HepG2 (cell line): ENCODE measurements around the gene SASH1. TPM values are rescaled to one million over a fixed set of nuclear protein-coding genes. Genes with fewer than 3 reads are reported as not detected.

Source experiments
- ATAC-seq: fragments of 200-7000 bp; cut with Tn5 transposase; 3 replicates; pipeline ENCODE4 v1.9.1; 2020; ENCODE audit warnings: mild to moderate bottlenecking, moderate library complexity
- BruUV-seq: library from RNA; stranded (reverse); fragments of 400-500 nt; replicated peaks from 2 replicates; lab custom pipeline; 2021; lab: Mats Ljungman, UMichigan
- CTCF ChIA-PET: fragments of 300-600 bp; formaldehyde crosslinking; extraction: SDS; loops from one replicate; lab custom pipeline; 2021; ENCODE audit warnings: low total read pairs, inconsistent platforms, low intra/inter-chr PET ratio; lab: Yijun Ruan, JAX
- POLR2A ChIA-PET: fragments of 350-600 bp; sonication (Branson Sonifier 250); formaldehyde crosslinking; loops from one replicate; lab custom pipeline; 2020; ENCODE audit warnings: antibody characterized with exemption, inconsistent platforms; lab: Yijun Ruan, JAX
- DNase-seq: peaks from one replicate; pipeline ENCODE4 v3.0.0-alpha.2; 2015; ENCODE audit warnings: low spot score
- FAIRE-seq: peaks from 3 replicates; lab custom pipeline; 2011; peaks lifted over from hg19 to GRCh38; lab: Jason Lieb, UNC
- H2AFZ ChIP-seq: one replicate; pipeline ENCODE4 v1.6.1; 2011; ENCODE audit warnings: low read length, inconsistent platforms
- H3K27ac ChIP-seq: fragments of 300-600 bp; 3 replicates; pipeline ENCODE4 v1.8.0; 2011; ENCODE audit warnings: mixed run types, mild to moderate bottlenecking, mixed read lengths, low read length, inconsistent platforms; ENCODE audit not compliant: insufficient read depth; ENCODE audit errors: extremely low read length
- H3K27me3 ChIP-seq, 2 experiments: fragments of 200-600 bp in 1 of 2; 2 replicates in 1 of 2; 3 replicates in 1 of 2; pipeline versions ENCODE4 v1.6.0 to v1.8.0; 2011; ENCODE audit warnings: low read length in 2 of 2, mild to moderate bottlenecking in 2 of 2, moderate library complexity in 2 of 2, inconsistent platforms in 1 of 2; ENCODE audit not compliant: insufficient read depth in 2 of 2, control insufficient read depth in 1 of 2
- H3K36me3 ChIP-seq, 2 experiments: fragments of 200-600 bp in 1 of 2; replicated peaks in 1 of 2; 2 replicates in 1 of 2; 3 replicates in 1 of 2; pipeline versions ENCODE4 v1.5.1 to v1.8.0; 2011; ENCODE audit warnings: low read length in 2 of 2, inconsistent platforms in 1 of 2; ENCODE audit not compliant: insufficient read depth in 2 of 2, control insufficient read depth in 1 of 2
- H3K4me1 ChIP-seq: 2 replicates; pipeline ENCODE4 v1.5.1; 2012; ENCODE audit warnings: low read length, inconsistent platforms; ENCODE audit not compliant: insufficient read depth
- H3K4me2 ChIP-seq: 2 replicates; pipeline ENCODE4 v1.6.0; 2011; ENCODE audit warnings: low read depth, low read length, inconsistent platforms
- H3K4me3 ChIP-seq, 3 experiments: fragments of 200-600 bp in 1 of 3; sonication (generic), shearing (Covaris generic) in 1 of 3; replicated peaks in 1 of 3; 2 replicates each; pipeline ENCODE4 v1.5.1; 2011 to 2016; ENCODE audit warnings: low read length in 3 of 3, inconsistent platforms in 2 of 3, low read depth in 2 of 3, mild to moderate bottlenecking in 2 of 3, control low read depth in 1 of 3, mixed read lengths in 1 of 3; ENCODE audit not compliant: insufficient read depth in 1 of 3
- H3K79me2 ChIP-seq: one replicate; pipeline ENCODE4 v1.6.1; 2011; ENCODE audit warnings: low read length, inconsistent platforms; ENCODE audit not compliant: insufficient read depth
- H3K9ac ChIP-seq: 2 replicates; pipeline ENCODE4 v1.6.0; 2011; ENCODE audit warnings: mild to moderate bottlenecking, low read depth, low read length, inconsistent platforms; ENCODE audit not compliant: insufficient read depth
- H3K9me3 ChIP-seq: 2 replicates; pipeline ENCODE4 v1.5.1; 2012; ENCODE audit warnings: mild to moderate bottlenecking, low read length
- H4K20me1 ChIP-seq: 2 replicates; pipeline ENCODE4 v1.6.0; 2011; ENCODE audit warnings: inconsistent platforms, mild to moderate bottlenecking, low read length, moderate library complexity; ENCODE audit not compliant: insufficient read depth
- ATF3 ChIP-seq: sonication (generic); formaldehyde crosslinking; IDR thresholded peaks from 2 replicates; pipeline ENCODE4 v1.4.0; 2020; ENCODE audit warnings: missing genetic modification reagents
- ATF7 ChIP-seq, 2 experiments: fragments of 450-650 bp in 1 of 2; sonication (generic) in 1 of 2; formaldehyde crosslinking in 1 of 2; IDR thresholded peaks; 2 replicates each; pipeline versions ENCODE4 v1.4.0 to v1.6.1; 2016 to 2020; ENCODE audit warnings: antibody characterized with exemption in 1 of 2, mild to moderate bottlenecking in 1 of 2, missing genetic modification reagents in 1 of 2
- DBP ChIP-seq: sonication (generic); formaldehyde crosslinking; IDR thresholded peaks from 2 replicates; pipeline ENCODE4 v1.4.0; 2020; ENCODE audit warnings: missing genetic modification reagents; ENCODE audit errors: not compliant biosample characterization
- FOSL2 ChIP-seq: sonication (generic); formaldehyde crosslinking; IDR thresholded peaks from 2 replicates; pipeline ENCODE4 v1.4.0; 2020; ENCODE audit warnings: missing genetic modification reagents
- FOXP4 ChIP-seq: sonication (generic); formaldehyde crosslinking; IDR thresholded peaks from 2 replicates; pipeline ENCODE4 v1.4.0; 2020; ENCODE audit warnings: missing genetic modification reagents
- GLMP ChIP-seq: sonication (generic); formaldehyde crosslinking; IDR thresholded peaks from 2 replicates; pipeline ENCODE4 v1.9.0; 2021; ENCODE audit warnings: missing genetic modification reagents, mild to moderate bottlenecking, borderline replicate concordance
- HDAC1 ChIP-seq: sonication (generic); formaldehyde crosslinking; IDR thresholded peaks from 2 replicates; pipeline ENCODE4 v1.5.1; 2020; ENCODE audit warnings: mild to moderate bottlenecking, missing genetic modification reagents
- HNRNPUL1 ChIP-seq: fragments of 200-400 bp; formaldehyde crosslinking; IDR thresholded peaks from 2 replicates; pipeline ENCODE4 v1.6.1; 2017; ENCODE audit warnings: low read depth, mild to moderate bottlenecking, low read length, moderate library complexity
- SAP130 ChIP-seq: IDR thresholded peaks from 2 replicates; pipeline ENCODE4 v1.6.1; 2016; ENCODE audit warnings: low read depth
- SMAD9 ChIP-seq: sonication (generic); formaldehyde crosslinking; IDR thresholded peaks from 2 replicates; pipeline ENCODE4 v1.5.1; 2020; ENCODE audit warnings: mild to moderate bottlenecking, missing genetic modification reagents
- SNRNP70 ChIP-seq: fragments of 200-400 bp; formaldehyde crosslinking; IDR thresholded peaks from 2 replicates; pipeline ENCODE4 v1.6.1; 2017; ENCODE audit warnings: mild to moderate bottlenecking, low read depth, low read length, moderate library complexity
- ZNF3 ChIP-seq: IDR thresholded peaks from 2 replicates; pipeline ENCODE4 v1.7.0; 2017; ENCODE audit warnings: inconsistent platforms
- ZNF367 ChIP-seq: sonication (generic); formaldehyde crosslinking; IDR thresholded peaks from 2 replicates; pipeline ENCODE4 v1.4.0; 2020; ENCODE audit warnings: missing genetic modification reagents, borderline replicate concordance
- ZNF546 ChIP-seq: sonication (generic); formaldehyde crosslinking; conservative IDR thresholded peaks from 2 replicates; pipeline ENCODE4 v1.8.1; 2023; ENCODE audit warnings: mild to moderate bottlenecking, missing genetic modification reagents
- ZNF788 ChIP-seq: sonication (generic); formaldehyde crosslinking; IDR thresholded peaks from 2 replicates; pipeline ENCODE4 v1.5.0; 2020; ENCODE audit warnings: mild to moderate bottlenecking, missing genetic modification reagents, borderline replicate concordance
- ZNF878 ChIP-seq: sonication (generic); formaldehyde crosslinking; IDR thresholded peaks from 2 replicates; pipeline ENCODE4 v1.8.1; 2023; ENCODE audit warnings: mild to moderate bottlenecking, missing genetic modification reagents, moderate library complexity
- WGBS: methylation state at CpG from one replicate; pipeline ENCODE4 v1.1.6; 2017; ENCODE audit warnings: low lambda C conversion rate; 5-methylcytosine and 5-hydroxymethylcytosine counted together
- in situ Hi-C: cut with HindIII; loops from 2 replicates; pipeline ENCODE4 v1.10.0; 2017; ENCODE audit warnings: low pct_unique_long_range_greater_than_20kb; ENCODE audit not compliant: extremely low pct_ligation_motif_present
- intact Hi-C: fragments of 100-400 bp; cut with micrococcal nuclease; formaldehyde crosslinking; loops from one replicate; pipeline ENCODE4 v1.10.0; 2022; ENCODE audit not compliant: unreplicated experiment
- polyA plus RNA-seq, 8 experiments: library from polyadenylated mRNA; depleted of rRNA in 3 of 8; stranded (reverse) in 7 of 8; unstranded in 1 of 8; fragments of >200 nt; fragmentation: Illumina TruSeq in 4 of 8; extraction: Trizol in 4 of 8; gene quantifications; 2 replicates each; pipeline versions ENCODE4 v1.2.1 to v1.2.3, GENCODE V29; 2011 to 2016; ENCODE audit warnings: low read depth in 4 of 8, missing spikeins in 1 of 8, mixed read lengths in 1 of 8; ENCODE audit not compliant: insufficient read depth in 1 of 8
- total RNA-seq, 5 experiments: library from RNA; depleted of rRNA; stranded (reverse); fragments of >200 nt; fragmentation: Illumina TruSeq; extraction: Trizol; gene quantifications; 2 replicates each; pipeline ENCODE4 v1.2.3, GENCODE V29; 2016; ENCODE audit warnings: low read depth in 1 of 5

Gene SASH1
- total and polyA plus RNA-seq, 2 of the 13 experiments (the other 11 are each of a cell fraction or from before 2014, with no cell fraction given), result 7.5 to 8.2 TPM

- intact Hi-C loops (no loop called here), in situ Hi-C loops (no loop called here)
- Histone ChIP-seq H3K9me3 (no peaks in the 10 kb centered on the region), H3K27me3 (no peaks in the 10 kb centered on the region), H3K79me2 (no peaks in the 10 kb centered on the region), H3K4me1 (no peaks in the 10 kb centered on the region), H3K4me3 (no peak overlapping the region), H3K4me2 (no peak overlapping the region), H4K20me1 (no peaks in the 10 kb centered on the region), H3K9ac (no peak overlapping the region), H3K27ac (no peak overlapping the region), H3K36me3 (peaks cover 4 to 30% of the 10 kb centered on the region in 2 experiments), H2AFZ (no peak overlapping the region)
- WGBS, result 92% methylated on average over 5 of the region's 5 CpGs
- ChIA-PET POLR2A (no interaction called here), CTCF (no interaction called here)
- no peak for ATAC-seq
- no peak for DNase-seq
- FAIRE-seq, result no peak
- no TSS peak for BruUV-seq
- TF ChIP-seq FOSL2 (CRISPR knock-in tag), result no peak
Observed at GRCh38 chr6:148521158-148521557, 178.5 kb downstream of the SASH1 start.

- H3K4me1 ChIP-seq, result no peaks in the 10 kb centered on the region
- in situ Hi-C loops, result no loop called here
- FAIRE-seq (no peak), ATAC-seq (no peak), DNase-seq (no peak)
- no peak overlapping the region for H3K4me3 ChIP-seq
- BruUV-seq, result no TSS peak
- no peak overlapping the region for H3K4me2 ChIP-seq
- no peaks in the 10 kb centered on the region for H3K9me3 ChIP-seq
- intact Hi-C loops, result no loop called here
- ChIA-PET CTCF (no interaction called here), POLR2A (no interaction called here)
- H3K36me3 ChIP-seq, result peaks cover 4 to 30% of the 10 kb centered on the region in 2 experiments; a peak in 4 of 5 replicates
- H3K79me2 ChIP-seq, result no peaks in the 10 kb centered on the region
- H4K20me1 ChIP-seq, result no peaks in the 10 kb centered on the region
- H3K27me3 ChIP-seq, result no peaks in the 10 kb centered on the region
- H2AFZ ChIP-seq, result no peak overlapping the region
- no peak overlapping the region for H3K27ac ChIP-seq
- no peak overlapping the region for H3K9ac ChIP-seq
- WGBS, result 89% methylated on average over 1 of the region's 1 CpG
- TF ChIP-seq GLMP (no peak), HNRNPUL1 (no peak), ZNF367 (CRISPR knock-in tag) (no peak), SMAD9 (CRISPR knock-in tag) (no peak), ATF7 (IDR thresholded peaks at IDR 0.05) (no peak), ATF7 (CRISPR knock-in tag; IDR thresholded peaks at IDR 0.05) (no peak), SAP130 (CRISPR knock-in tag) (no peak), HDAC1 (CRISPR knock-in tag) (no peak), SNRNP70 (no peak), ZNF788 (CRISPR knock-in tag) (no peak), DBP (CRISPR knock-in tag) (no peak), ZNF878 (CRISPR knock-in tag) (no peak), ZNF546 (CRISPR knock-in tag) (no peak), FOXP4 (CRISPR knock-in tag) (no peak), ATF3 (CRISPR knock-in tag) (no peak), ZNF3 (CRISPR knock-in tag) (no peak)
Observed at GRCh38 chr6:148521586-148521985, 178.9 kb downstream of the SASH1 start.
